Activated CD4-positive, CD25-positive, alpha-beta regulatory T cell (primary cell): Measurements from ENCODE around the gene ADM5.

Experiments used
- DNase-seq, 4 experiments: peaks; one replicate each; lab custom pipeline; 2025; lab: John Stamatoyannopoulos, UW

ADM5 gene

DNA sequence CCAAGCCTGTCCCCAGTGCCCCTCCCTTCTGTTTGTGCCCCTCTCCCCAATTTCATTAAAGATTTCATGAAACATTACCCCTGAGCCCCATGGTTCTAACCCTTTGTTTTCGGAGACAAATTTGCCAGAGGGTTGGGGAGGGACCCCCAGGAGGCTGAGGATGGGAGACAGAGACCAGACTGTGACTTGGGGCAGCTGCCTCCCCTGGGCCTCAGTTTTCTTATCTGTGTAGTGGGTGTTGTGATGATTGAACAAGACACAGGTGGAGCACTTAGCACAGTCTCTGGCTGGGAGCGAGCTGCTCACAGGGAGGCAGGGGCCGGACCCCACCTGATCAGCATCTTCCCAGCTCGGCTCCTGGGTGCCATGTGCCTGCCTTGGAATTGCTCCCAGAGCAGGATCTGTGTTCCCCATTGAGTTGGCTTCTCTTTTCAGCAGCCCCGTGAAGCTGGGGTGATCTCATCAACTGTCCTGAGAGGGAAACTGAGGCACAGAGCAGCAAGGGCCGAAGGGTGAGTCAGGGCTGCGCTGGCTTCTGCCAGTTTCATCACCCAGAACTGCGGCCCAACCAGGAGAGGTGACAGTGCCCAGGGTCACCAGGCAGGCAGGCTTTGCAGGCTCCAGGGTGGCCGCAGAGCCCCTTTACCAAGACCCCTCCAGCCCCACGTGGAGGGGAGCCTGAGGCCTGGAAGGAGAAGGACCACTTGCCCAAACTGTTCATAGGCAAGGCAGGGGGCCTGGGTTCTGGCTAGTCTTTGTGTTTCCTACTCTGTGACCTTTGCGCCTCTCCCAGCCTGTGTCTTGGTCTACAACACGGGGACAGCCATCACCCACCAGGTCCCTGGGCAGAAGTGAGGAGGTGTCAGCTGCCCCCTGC, 30.6 kb upstream of the ADM5 start:
- DNase-seq = no peak

DNA sequence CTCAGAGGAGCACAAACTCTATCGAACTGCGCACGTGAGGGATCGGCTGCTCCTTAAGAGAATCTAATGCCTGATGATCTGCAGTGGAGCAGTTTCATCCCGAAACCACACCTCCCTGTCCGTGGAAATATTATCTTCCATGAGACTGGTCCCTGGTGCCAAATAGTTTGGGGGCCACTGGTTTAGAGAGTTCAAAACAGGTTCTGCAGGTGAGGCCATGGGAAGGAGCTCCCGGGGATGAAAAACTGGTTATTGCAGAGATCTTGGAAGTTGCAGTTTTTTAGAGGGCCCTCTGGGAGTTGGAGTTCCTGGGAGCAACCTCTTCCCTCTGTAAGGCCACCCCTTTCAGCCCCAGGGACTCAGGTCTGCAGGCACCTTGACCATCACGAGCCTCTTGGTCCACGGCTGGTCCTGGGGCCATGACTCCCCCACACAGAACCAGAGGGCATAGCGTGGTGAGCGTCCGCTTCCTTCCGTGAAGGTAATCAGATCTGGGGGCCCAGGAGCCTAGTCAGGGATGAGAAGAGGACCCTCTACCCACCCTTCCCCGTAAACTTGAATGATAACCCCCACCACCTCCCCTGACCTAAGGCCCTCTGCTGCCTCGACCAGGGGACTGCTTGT, 28.9 kb upstream of the ADM5 start:
- DNase-seq = no peak

DNA sequence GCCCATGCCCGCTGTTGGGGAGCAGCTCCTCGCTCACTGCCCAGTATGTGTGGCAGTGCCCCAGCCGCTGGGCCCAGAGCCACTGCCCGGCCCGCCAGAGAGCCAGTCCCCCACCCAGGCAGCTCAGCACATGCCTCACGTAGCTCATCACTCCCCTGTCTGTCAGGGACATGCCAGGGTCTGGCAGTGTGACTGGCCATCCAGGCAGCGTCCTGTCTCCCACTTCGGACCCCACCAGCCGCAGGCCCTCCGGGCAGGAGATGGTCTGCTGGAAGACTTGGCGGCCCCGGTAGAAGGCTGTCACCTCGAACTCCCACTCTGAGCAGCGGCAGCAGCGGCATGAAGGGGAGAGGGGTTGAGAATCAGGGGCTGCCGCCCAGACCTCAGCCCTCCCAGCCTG, 27.4 kb upstream of the ADM5 start:
- DNase-seq = no peak

- no peak for DNase-seq
Observed at GRCh38 chr19:49663224-49663623, 26.2 kb upstream of the ADM5 start.

DNA sequence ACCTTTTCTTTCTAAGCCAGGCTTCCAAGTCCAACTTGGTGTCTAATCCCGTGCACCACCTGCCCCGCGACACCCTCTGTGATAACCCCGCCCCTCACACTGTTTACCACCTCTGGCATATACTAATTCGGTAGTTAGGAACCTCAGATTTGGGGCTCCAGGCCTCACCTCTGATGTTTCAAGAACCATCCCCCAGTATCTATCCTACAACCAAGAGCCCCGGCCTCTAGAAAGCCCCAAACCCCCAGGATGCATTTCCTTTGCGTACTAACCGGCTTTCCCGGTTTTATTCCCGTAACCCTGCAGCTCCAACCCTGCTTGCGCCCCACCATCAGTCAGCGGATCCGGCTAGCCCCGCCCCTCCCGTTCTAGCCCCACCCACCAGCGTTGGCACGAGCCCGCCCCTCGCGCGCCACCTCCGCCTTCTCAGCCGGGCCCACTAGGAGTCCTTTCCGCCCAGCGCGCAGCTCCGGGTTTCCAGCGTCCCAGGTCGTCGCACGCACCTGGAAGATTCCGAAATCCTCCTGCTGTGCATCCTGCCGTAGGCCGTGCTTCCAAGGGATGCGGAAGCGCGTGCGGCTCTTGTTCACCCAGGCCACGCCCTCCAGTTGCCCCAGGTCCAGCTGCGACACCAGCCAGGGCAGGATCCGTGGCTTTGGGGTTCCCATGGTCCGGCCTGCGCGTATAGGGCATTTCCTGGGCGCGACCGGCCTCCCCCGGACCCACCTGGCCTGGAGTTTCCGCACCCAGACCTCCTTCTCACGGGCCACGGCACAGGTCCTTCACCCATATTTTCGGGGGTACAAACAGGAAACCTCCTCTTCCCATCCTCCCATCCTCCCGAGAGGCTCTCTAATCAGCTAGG, 25.0 kb upstream of the ADM5 start:
- DNase-seq = peak; percentile 83 to 86 (median 86)

DNA sequence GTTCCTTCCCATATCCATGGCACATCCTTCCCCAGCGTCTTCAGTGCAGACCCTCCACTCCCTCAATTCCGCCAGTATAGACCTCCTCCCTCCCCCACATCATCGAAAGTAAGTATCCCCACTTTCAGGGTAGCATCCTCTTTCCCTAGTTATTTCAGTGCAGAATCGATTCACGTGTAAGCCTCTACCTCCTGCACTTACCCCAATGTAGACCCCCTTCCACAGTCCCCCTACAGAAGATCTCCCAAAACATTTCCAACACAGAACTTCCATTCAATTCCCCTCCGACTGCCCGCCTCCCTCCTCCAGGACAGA, 24.4 kb upstream of the ADM5 start:
- DNase-seq = no peak

- DNase-seq = peak; percentile 97 to 99 (median 99)
Observed at GRCh38 chr19:49665351-49666119, 23.9 kb upstream of the ADM5 start, which contains the start of the genes BCL2L12 and IRF3. Gene BCL2L12 (plus strand): TSS chr19:49665933. CDS start chr19:49666693, 760 bp downstream. Gene IRF3 (minus strand): TSS chr19:49665857. CDS start chr19:49664838, 1,019 bp downstream.

- no peak for DNase-seq
Observed at GRCh38 chr19:49666120-49666444, 23.3 kb upstream of the ADM5 start.

GRCh38 chr19:49667473-49667872, 21.9 kb upstream of the ADM5 start:
- no peak for DNase-seq

- no peak for DNase-seq
Observed at GRCh38 chr19:49669516-49669915, 19.9 kb upstream of the ADM5 start.

DNA sequence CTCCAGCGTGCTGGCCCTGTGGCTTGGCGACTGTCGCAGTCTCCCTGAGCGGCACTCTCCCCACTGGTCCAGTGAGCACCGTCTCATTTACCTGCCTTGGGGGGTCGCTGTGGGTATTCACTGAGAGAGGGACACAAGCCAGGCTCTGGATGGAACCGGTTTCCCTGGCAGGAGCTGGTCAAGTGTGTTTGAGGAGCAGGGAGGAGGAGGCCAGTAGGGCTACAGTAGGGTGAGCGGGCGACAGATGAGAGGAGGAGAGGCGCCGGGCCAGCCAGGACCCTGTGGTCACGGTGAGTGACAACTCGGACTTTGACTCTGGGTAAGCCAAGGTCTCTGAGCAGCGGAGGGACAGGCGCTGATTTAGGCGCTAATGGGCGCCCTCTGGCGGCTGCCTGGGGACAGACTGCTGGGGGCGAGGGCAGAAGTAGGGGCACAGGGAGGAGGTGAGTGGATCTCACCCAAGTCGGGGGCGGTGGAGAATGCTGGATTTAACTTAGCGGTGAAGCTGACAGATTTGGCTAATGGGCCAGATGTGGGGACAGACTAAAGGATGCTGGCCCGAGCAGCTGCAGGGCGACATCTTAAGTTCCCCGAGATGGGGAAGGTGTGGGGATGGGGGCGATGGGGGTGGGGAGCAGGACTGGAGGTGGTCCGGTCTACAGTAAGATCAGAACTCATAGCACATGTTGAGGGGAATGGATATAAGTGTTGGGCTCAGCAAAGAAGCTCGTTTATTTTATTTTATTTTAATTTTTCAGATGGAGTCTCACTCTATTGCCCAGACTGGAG, 17.1 kb upstream of the ADM5 start:
- peak; percentile 52 to 62 (median 59) for DNase-seq

GRCh38 chr19:49676136-49676783, 13.1 kb upstream of the ADM5 start:
- DNase-seq = peak in 3 of 4 experiments; percentile 44 to 55 (median 51)

DNA sequence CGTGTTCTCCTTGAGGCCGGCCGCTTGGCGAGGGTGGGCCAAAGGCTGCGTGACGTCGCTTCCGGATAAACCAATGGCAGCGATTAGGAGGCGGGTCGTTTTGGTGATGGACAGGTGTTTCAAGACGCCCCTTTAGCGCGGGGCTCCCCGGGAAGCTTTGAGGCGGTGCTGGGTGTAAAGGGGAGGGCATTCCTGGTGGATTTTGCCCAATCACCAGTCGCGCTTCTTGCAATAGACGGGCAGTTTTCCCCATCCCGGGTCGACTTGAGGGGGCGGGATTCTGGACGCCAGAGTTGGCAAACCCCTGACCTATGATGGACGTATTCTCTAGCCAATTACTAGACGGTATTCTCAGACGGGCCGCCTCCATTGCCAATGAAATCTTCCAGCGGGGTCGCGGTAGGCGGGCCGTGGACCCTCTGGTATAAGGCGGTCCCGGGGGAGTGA, 12.6 kb upstream of the ADM5 start:
- peak; percentile 93 to 96 (median 94) for DNase-seq

GRCh38 chr19:49677231-49677900, 12.0 kb upstream of the ADM5 start, which contains the start of gene PRMT1:
Gene PRMT1 (plus strand): TSS chr19:49677271. CDS start chr19:49677281, 10 bp downstream.
- DNase-seq = peak in 2 of 4 experiments; percentile 37 to 51

DNA sequence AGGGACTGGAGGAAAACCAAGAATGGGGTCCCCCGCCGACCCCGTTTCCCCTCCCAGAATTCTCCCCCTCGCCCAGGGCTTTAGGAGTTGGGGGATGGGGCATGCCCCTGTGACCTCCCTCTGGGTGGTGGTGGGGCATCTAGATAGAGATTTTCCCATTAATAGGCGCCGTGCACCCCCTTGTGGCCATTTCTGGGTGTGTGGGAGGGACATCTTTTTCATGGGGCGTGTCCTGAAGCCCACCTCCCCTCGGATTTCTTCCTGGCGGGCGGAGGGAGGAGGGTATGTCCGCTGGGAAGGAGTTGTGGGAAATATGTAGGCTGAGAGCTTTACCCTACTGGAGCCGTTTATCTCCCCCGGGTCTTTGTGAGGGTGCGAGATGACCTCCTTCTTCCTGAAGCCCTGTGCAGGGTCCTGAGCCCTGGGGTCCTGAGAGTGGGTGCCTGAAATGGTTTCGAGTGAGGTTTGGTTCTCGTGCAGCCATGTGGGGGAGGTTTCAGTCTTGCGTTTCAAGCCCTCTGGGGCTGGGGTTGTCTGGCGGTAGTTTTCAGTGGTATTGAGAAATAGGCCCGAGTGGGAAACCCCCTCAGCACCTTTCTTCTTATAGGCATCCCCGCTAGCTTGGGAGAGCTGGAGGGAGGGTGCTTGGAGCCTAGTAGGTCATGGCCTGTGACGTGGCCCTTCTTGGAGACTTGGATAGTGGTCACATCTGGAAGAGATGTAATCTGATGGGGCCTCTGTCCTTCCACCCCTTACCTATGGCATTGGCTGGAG, 11.3 kb upstream of the ADM5 start:
- DNase-seq = peak; percentile 56 to 78 (median 67)

- DNase-seq = no peak
Observed at GRCh38 chr19:49678985-49679770, 10.2 kb upstream of the ADM5 start.

- no peak for DNase-seq
Observed at GRCh38 chr19:49679771-49680413, 9.5 kb upstream of the ADM5 start.
